GM03348 (cell line): ENCODE results near the gene EXOC6B.

Source experiments
- DNase-seq: peaks from one replicate; pipeline ENCODE4 v3.0.0; 2012; ENCODE audit warnings: low spot score

Gene EXOC6B

DNA sequence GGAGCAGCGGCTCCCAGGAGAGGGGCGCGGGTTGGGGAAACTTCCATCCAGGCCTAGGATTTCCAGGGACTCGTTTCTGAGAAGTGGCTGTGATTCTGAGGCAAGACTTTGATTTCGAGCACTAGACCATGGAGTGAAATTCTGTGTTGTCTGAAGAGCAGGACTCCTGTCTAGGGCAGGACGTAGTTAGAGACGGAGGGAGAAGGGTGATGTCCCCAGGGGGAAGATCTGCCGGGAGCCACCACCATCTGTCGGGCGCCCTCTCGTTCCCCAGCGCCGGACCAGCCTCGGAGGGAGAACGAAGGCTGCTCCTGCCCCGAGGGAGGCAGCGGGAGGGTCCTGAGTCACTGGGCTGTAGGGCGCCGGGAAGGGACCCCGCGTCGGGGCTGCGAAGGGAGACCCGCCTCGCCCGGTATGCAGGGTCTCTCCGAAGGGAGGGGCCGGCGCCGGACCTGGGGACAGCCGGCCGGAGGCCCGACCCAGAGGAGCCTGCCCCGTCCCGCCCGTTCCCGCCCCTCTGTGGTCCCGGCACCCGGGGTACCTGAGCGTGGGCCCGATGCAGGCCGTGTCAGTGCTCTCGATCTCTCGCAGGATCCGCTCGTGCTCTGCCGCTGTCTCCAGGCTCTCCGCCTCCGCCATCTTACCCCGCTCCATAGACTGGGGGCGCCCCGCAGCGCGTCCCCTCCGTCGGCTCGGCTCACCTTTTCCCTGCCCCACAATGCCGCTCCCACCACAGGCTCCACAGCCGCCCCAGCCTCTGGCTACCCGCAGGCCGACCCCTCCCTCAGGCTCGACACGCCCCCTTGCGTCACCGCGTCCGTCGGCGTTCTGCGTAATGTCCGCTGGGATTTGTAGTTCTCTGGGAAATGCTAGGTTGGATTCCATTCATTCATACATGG is at the start of gene EXOC6B:
TSS of gene EXOC6B (minus strand) at position 777 of the 899 bp plus-strand sequence.
- peak; percentile 96 for DNase-seq

DNA sequence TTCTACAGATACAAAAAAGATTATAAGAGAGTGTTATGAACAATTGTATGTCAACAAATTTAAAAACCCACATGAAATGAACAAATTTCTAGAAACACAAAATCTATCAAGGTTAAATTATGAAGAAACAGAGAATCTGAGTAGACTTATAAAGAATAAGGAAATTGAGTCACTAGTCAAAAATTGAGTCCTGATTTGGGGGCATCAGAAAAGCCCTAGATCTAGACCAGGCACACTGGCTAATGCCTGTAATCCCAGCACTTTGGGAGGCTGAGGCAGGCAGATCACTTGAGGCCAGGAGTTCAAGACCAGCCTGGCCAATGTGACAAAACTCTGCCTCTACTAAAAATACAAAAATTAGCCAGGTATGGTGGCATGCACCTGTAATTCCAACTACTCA is 46.0 kb upstream of the EXOC6B start:
- DNase-seq: no peak

- DNase-seq: no peak
These were observed 45.2 kb upstream of the EXOC6B start for GRCh38 chr2:72871060-72871459.

DNA sequence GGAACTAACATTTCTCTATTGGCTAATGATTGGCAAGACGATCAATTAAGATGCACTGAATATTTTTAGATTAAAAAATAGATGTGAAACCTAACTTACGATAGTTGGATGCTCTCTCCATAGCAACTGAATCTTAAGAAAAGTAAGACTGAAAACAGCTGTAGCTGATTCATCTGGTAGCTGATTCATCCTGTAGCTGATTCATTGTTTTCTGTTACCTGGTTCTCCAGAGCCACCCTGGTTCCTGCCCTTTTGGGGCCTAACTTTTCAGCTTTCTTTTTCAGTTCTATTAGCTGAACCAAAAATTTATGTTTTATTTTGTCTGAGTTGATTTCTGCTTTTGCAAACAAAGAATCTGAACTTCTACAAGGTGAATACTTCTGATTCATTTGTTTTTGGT is 38.7 kb upstream of the EXOC6B start:
- DNase-seq: no peak

- no peak for DNase-seq
These were observed 37.2 kb upstream of the EXOC6B start for GRCh38 chr2:72863046-72863445.

DNA sequence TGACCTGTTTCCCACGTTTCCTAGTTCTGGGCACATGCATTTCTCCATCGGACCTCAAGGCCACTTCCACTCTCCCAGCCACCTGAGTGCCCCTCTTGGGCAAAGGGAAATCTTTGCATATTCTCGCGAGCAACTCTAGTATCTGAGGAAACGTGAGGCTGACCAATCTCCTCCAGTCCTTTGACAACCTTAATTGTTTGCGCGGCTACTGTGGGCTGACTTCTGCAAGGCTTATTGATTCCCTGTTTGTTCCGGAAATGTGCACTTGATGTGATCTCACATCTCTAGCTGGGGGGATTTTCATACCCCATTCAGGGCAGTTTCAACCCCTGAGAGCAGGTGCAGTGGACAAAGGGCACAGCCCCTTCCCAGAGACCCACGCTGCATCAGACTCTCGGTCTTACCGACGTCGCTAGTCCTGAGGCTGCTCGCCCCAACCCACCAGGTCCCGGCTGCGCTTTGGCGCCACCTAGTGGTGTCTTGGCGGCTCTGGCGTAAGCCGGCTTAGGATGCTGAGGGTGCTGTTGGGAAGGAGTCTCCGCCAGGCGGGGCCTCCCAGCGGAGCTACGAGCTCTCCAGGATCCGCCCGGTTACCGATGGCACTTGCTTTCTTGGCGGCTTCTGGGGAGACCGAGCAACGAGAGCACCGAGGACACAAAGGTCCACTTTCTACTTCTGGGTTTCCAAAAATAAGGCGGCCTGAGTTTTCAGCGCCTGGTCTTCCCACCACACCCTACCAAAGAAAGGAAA is 36.6 kb upstream of the EXOC6B start:
- DNase-seq: peak; percentile 97

- DNase-seq: peak; percentile 62
These were observed 34.0 kb upstream of the EXOC6B start for GRCh38 chr2:72859831-72860262.

- DNase-seq: no peak
These were observed 25.5 kb upstream of the EXOC6B start for GRCh38 chr2:72851333-72851732.

DNA sequence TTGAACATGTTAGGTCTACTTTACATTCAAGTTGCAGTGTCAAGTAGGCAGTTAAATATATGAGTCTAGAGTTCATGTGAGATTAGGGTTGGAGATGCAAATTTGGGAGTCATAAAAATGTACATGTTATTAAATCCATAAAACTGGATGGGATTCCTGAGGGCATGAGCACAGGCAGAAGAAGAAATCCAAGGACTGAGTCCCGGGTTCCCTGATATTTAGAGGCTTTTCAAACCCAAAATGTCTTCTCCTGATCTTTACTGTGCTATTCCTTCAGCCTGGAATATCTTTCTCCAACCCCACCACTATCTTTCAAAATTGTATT is 23.3 kb upstream of the EXOC6B start:
- DNase-seq: no peak

GRCh38 chr2:72848436-72849137 is 22.8 kb upstream of the EXOC6B start:
- no peak for DNase-seq

GRCh38 chr2:72847534-72848315 is 21.9 kb upstream of the EXOC6B start:
- DNase-seq: no peak

- DNase-seq: no peak
These were observed 20.6 kb upstream of the EXOC6B start for GRCh38 chr2:72846171-72847095.

- no peak for DNase-seq
These were observed 17.5 kb upstream of the EXOC6B start for GRCh38 chr2:72843301-72843700.

- DNase-seq: no peak
These were observed 15.8 kb upstream of the EXOC6B start for GRCh38 chr2:72841462-72842125.

- no peak for DNase-seq
These were observed 14.2 kb upstream of the EXOC6B start for GRCh38 chr2:72840066-72840465.

- DNase-seq: no peak
These were observed 11.3 kb upstream of the EXOC6B start for GRCh38 chr2:72837171-72837570.

- DNase-seq: no peak
These were observed 9.6 kb upstream of the EXOC6B start for GRCh38 chr2:72835403-72835802.

DNA sequence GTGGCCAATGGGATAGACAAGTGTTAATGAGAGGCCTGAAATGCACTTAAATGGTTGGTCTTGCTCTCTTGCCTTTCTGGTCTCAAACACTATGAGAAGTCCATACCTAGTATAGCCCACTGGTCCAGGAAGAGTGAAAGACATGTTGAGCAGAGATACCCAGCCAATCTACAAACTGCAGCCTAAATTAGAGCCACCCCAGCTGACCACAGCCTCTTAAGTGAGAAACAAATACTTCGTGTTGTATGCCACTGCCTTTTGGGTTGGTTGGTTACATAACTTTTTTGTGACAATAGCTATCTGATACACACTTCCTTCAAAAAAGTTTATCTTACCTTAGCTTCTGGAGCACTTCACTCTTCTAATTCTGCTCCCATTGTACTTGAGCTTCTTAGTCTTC is 8.8 kb upstream of the EXOC6B start:
- no peak for DNase-seq

- DNase-seq: no peak
These were observed 7.4 kb upstream of the EXOC6B start for GRCh38 chr2:72833084-72833714.

DNA sequence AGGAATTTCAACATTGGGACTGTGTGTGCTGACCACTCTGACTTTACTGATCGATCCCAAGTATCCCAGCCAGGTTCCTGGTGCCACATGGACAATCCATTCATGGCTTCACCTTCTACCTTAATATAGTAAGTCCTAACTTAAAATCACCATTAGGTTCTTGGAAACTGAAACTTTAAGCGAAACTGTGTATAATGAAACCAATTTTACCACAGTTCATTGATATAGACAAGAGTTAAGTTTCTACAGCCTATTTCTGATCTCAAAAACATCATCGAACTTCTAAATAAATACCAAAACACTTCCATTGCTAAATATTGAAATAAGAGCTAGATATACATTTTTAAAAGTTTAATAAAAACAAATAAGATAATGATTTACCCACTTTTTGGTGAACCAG is 4.4 kb upstream of the EXOC6B start:
- DNase-seq: no peak
